NCI-H460 (cell line): ENCODE data around the gene RNU2-63P. TPM values are rescaled to one million over a fixed set of nuclear protein-coding genes. Genes with fewer than 3 reads are reported as not detected.
"Not testable (repeated sequence)": the region's sequence is repeated elsewhere in the genome, so short reads cannot be mapped to it uniquely, and the experiment has no call there.

Experiments
- DNase-seq: peaks from one replicate; pipeline ENCODE4 v3.0.0-alpha.2; 2016; ENCODE audit warnings: low read depth; ENCODE audit errors: extremely low read depth
- polyA plus RNA-seq: library from polyadenylated mRNA; depleted of rRNA; stranded (reverse); fragments of >200 nt; gene quantifications from 2 replicates; pipeline ENCODE4 v1.2.3, GENCODE V29; 2014; cell fraction: nucleus; rRNA removed
- total RNA-seq: library from RNA; depleted of rRNA; stranded (reverse); fragments of >200 nt; shearing (Covaris generic); gene quantifications from 2 replicates; pipeline ENCODE4 v1.2.3, GENCODE V29; 2014; rRNA removed

RNU2-63P gene
- 39.5 and 63.7 TPM in 2 replicates for total RNA-seq
- polyA plus RNA-seq = not detected in 2 replicates

DNA sequence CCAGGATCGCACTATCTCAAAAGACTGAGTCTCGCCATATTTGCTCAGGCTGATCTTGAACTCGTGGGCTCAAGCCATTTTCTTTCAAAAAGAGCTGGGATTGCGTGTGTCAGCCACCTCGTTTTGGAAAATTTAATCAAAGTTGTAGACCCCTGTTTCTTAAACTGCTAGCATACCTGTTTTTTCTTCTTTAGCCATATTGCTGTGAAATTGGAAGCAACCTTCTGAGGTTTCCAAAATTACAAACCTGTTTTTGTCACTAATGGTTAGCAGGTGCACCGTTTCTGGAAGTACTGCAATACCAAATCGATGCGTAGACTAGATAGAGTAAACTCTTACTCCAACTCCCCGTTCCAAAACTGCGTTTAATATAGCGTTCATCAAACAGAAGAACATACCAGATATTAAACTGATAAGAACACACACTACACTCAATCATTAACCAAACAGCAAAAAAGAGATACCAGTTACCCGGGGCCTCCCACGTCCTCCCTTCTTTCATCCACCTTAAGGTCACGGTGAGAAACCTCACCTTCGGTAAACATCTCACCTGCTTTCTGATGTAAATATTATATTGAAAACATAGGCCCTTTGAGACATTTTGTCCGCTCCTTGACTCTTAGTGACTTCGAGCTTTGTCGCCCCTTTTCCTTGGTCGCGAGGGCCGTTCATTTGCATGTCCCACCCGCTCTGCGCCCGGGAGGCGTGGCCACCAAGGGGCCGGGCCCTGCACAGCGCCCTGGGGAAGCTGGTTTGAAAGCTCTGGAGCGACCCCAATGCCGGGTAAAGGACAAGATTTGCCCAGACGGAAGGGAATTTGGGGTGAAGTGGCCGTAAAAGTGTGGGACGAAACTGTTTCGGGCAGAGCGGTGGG is at the start of gene RNU2-63P:
Gene RNU2-63P, minus strand, starts transcription at position 462 of the 874 bp plus-strand sequence.
- DNase-seq = peak; percentile 89

DNA sequence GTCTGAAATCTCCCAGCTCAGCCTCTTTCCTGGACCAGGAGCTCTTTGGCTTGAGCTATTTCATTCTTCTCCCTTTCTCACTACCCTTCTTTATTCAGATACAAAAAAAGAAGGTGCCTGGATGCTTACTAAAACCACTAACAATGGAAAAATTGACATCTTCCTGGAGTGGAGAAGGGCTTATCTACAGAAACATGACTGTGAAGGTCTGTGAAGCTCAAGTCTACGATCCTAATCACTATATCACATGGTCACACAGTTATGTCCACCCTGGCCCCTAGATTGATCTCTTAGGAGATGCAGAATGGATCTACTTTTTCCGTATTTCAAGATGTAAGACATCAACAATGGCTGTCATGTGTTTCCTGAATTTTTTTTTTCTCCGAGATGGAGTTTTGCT is 44.9 kb upstream of the RNU2-63P start:
- DNase-seq = no peak

DNA sequence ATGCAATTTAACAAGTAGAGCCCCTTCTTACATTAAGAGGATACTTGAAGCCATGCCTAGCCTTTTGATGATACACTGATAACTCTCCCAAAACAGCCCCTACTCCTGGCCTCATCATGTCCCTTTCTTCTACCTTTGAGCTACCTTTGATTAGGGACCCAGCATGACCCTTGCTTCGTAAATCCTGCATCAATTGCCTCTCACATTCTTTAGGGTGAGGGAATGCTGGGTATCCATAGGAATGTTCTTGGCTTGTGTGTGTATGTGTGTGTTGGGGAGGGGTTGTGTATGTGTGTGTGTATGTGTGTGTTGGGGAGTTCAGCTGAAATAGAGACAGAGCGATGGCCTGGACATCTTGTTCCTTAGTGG is 44.5 kb upstream of the RNU2-63P start:
- no peak for DNase-seq

GRCh38 chr2:88059979-88060906 is 43.9 kb upstream of the RNU2-63P start:
- peak; percentile 23 for DNase-seq

- no peak for DNase-seq
These were observed 41.8 kb upstream of the RNU2-63P start for GRCh38 chr2:88058191-88058590.

DNA sequence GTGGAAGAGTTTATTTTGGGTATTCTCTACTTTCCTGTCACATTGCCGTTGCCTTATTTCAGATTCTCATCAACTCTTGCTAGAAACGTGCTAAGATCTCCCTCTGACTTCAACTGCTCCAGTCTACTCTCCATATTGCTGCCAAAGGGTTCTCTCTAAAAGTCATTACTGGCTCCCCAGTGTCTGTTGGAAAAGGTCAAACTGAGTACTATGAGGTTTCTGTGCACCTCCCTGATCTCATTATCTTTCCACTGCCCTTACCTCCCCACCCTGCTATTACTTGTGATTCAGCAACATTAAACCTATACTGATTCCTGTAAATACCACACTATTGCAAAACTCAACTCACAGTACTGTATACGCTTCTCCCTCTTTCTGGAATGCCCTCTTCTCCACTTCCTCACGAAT is 41.1 kb upstream of the RNU2-63P start:
- no peak for DNase-seq

- peak; percentile 94 for DNase-seq
These were observed 39.2 kb upstream of the RNU2-63P start, which contains the start of gene KRCC1 for GRCh38 chr2:88055371-88056128. Gene KRCC1, minus strand, starts transcription at chr2:88055783. Its CDS starts 27,220 bp downstream, at chr2:88028563.

GRCh38 chr2:88054782-88055370 is 38.5 kb upstream of the RNU2-63P start:
- no peak for DNase-seq

- DNase-seq = no peak
These were observed 37.8 kb upstream of the RNU2-63P start for GRCh38 chr2:88053934-88054781.

- no peak for DNase-seq
These were observed 36.9 kb upstream of the RNU2-63P start for GRCh38 chr2:88053296-88053695.

DNA sequence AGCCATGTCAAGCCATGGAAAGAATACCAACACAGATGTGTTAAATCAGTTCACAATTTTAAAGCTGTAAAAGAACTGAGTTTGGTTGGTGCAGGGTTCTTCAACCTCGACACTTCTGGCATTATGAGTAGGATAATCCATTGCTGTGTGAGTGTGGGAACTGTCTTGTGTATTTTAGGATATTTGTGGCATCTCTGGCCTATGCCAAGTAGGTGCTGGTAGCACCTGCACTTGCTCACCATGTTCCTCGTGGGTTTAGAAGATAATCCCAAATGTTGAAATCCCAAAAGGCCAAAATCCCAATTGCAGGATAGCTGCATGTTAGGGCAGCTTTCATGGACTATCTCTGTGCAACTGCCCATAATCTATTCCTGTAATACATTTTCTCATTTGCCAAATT is 35.4 kb upstream of the RNU2-63P start:
- no peak for DNase-seq

DNA sequence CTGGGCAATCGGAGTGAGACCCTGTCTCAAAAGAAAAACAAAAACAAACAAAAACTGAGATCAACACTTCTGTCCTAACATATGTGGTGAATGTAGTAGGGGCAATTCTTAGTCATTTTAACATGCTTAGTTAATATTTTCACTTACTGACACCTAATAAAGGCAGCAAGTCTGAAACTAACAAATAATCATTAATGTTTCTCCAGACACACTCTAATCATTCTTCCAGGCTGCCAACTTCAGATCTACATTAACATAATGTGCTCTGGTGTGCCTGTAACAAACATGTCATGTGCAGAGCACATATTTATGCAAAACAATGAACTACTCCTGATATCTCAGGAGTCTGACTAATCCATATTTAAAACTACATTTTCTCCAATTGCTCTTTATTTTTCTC is 33.3 kb upstream of the RNU2-63P start:
- DNase-seq = no peak

GRCh38 chr2:88048541-88048940 is 32.2 kb upstream of the RNU2-63P start:
- no peak for DNase-seq

- not testable (repeated sequence) for DNase-seq
These were observed 29.2 kb upstream of the RNU2-63P start for GRCh38 chr2:88045561-88045960.

GRCh38 chr2:88042476-88042875 is 26.1 kb upstream of the RNU2-63P start:
- no peak for DNase-seq

- DNase-seq = peak; percentile 32
These were observed 22.1 kb upstream of the RNU2-63P start for GRCh38 chr2:88038263-88039105.

DNA sequence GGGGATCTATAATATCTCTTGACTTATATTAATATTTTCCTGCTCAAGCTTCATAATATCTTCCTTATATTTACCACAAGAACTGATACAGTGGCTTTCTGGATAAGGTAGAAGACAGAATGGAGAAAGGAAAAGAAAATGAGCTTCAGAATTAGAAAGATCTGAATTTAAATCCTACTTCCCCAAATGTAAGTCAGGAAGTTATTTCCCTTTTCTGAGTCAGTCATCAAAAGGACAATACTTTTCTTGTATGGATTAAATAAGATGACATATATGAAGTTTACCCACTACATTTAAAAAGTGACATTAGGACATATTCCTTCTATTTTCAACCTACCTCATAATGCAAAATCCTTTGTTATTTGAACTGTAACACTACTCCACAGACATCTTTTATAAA is 20.3 kb upstream of the RNU2-63P start:
- DNase-seq = no peak

DNA sequence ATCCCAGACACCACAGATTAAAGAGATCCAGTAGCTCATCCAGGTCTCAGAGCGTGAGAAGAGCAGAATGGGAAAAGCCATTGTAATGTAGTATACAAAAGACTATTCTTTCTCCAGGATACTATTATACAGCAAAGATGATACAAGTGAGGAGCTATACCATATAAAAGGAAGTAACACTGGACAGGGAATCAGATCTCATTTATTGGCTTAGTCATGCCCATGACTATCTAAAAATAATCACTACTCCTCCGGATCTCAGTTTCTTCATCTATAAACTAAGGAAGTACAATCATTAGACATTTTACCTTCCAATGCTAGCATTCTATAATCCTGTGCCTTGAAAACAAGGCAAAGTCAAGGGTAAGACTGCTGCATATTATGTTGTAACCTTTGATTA is 19.8 kb upstream of the RNU2-63P start:
- no peak for DNase-seq
